Thyroid gland (tissue), 4 donors: Measurements from ENCODE around the gene IL17RC.

Source experiments
- CTCF ChIP-seq, 6 experiments: fragments of 200-600 bp in 3 of 6; fragments of 450-650 bp in 3 of 6; sonication (generic) in 3 of 6; IDR thresholded peaks; one replicate each; pipeline ENCODE4 v1.5.1; 2016 to 2019; ENCODE audit warnings: antibody characterized with exemption in 6 of 6, mild to moderate bottlenecking in 2 of 6, inconsistent platforms in 1 of 6, moderate library complexity in 1 of 6
- POLR2A ChIP-seq, 2 donors: fragments of 450-650 bp; IDR thresholded peaks; one replicate each; pipeline ENCODE4 v1.6.1; 2017; ENCODE audit warnings: antibody characterized with exemption in 2 of 2, mild to moderate bottlenecking in 2 of 2, moderate library complexity in 1 of 2

- TF ChIP-seq POLR2A (IDR thresholded peaks at IDR 0.05), result no peak
- no peak for TF ChIP-seq CTCF (IDR thresholded peaks at IDR 0.05)
Observed at GRCh38 chr3:9903904-9904303, 13.0 kb upstream of the IL17RC start.
